Measurements from ENCODE around the gene SAMD13. TPM values are rescaled to one million over a fixed set of nuclear protein-coding genes. Genes with fewer than 3 reads are reported as not detected.

SAMD13 gene
- polyA plus RNA-seq, 1 donor from 2014 or later, result 20.0 TPM

DNA sequence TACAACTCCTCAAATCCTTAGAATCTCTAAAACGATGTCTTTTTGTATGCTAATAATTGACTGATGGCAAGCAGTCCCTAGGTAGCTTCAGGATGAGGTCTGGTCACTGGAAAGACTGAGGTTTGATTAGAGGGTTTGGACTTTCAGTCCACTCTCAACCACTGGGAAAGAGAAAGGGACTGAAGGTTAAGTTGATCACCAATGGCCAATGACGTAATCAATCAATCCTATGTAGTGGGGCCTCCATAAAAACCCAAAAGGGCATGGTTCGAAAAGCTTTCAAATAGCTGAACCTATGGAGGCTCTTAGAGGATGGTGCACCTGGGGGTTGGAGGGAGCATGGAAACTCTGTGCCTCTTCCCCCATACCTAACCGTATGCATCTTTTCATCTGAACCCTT is 57.2 kb downstream of the SAMD13 start:
- H3K36me3 ChIP-seq (ENCODE audit: insufficient read depth, low read length), result no peaks in the 10 kb centered on the region
- no peak overlapping the region for H3K4me3 ChIP-seq (ENCODE audit: low read length)
- no peaks in the 10 kb centered on the region for H3F3A ChIP-seq (ENCODE audit: insufficient read depth, low read length, poor library complexity, severe bottlenecking)
- no peak overlapping the region for H2AFZ ChIP-seq (ENCODE audit: low read depth, low read length)
- TF ChIP-seq EZH2 (IDR thresholded peaks at IDR 0.05; ENCODE audit: borderline replicate concordance, insufficient read depth, low read length, poor library complexity, severe bottlenecking) (no peak), EP300 (conservative IDR thresholded peaks at IDR 0.05; ENCODE audit: poor library complexity, severe bottlenecking) (no peak), RAD21 (conservative IDR thresholded peaks at IDR 0.05) (no peak), MXI1 (conservative IDR thresholded peaks at IDR 0.05; ENCODE audit: poor library complexity, severe bottlenecking) (no peak), SMC3 (conservative IDR thresholded peaks at IDR 0.05; ENCODE audit: poor library complexity) (no peak), TAF1 (IDR thresholded peaks at IDR 0.05; ENCODE audit: low read depth) (no peak), POLR2AphosphoS5 (IDR thresholded peaks at IDR 0.05) (no peak)
- TF ChIP-seq, protein P1, sequence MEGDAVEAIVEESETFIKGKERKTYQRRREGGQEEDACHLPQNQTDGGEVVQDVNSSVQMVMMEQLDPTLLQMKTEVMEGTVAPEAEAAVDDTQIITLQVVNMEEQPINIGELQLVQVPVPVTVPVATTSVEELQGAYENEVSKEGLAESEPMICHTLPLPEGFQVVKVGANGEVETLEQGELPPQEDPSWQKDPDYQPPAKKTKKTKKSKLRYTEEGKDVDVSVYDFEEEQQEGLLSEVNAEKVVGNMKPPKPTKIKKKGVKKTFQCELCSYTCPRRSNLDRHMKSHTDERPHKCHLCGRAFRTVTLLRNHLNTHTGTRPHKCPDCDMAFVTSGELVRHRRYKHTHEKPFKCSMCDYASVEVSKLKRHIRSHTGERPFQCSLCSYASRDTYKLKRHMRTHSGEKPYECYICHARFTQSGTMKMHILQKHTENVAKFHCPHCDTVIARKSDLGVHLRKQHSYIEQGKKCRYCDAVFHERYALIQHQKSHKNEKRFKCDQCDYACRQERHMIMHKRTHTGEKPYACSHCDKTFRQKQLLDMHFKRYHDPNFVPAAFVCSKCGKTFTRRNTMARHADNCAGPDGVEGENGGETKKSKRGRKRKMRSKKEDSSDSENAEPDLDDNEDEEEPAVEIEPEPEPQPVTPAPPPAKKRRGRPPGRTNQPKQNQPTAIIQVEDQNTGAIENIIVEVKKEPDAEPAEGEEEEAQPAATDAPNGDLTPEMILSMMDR (IDR thresholded peaks at IDR 0.05; ENCODE audit: poor library complexity, severe bottlenecking), result no peak
- TF ChIP-seq, protein P2, sequence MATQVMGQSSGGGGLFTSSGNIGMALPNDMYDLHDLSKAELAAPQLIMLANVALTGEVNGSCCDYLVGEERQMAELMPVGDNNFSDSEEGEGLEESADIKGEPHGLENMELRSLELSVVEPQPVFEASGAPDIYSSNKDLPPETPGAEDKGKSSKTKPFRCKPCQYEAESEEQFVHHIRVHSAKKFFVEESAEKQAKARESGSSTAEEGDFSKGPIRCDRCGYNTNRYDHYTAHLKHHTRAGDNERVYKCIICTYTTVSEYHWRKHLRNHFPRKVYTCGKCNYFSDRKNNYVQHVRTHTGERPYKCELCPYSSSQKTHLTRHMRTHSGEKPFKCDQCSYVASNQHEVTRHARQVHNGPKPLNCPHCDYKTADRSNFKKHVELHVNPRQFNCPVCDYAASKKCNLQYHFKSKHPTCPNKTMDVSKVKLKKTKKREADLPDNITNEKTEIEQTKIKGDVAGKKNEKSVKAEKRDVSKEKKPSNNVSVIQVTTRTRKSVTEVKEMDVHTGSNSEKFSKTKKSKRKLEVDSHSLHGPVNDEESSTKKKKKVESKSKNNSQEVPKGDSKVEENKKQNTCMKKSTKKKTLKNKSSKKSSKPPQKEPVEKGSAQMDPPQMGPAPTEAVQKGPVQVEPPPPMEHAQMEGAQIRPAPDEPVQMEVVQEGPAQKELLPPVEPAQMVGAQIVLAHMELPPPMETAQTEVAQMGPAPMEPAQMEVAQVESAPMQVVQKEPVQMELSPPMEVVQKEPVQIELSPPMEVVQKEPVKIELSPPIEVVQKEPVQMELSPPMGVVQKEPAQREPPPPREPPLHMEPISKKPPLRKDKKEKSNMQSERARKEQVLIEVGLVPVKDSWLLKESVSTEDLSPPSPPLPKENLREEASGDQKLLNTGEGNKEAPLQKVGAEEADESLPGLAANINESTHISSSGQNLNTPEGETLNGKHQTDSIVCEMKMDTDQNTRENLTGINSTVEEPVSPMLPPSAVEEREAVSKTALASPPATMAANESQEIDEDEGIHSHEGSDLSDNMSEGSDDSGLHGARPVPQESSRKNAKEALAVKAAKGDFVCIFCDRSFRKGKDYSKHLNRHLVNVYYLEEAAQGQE (IDR thresholded peaks at IDR 0.05; ENCODE audit: borderline replicate concordance), result no peak
- H3K4me2 ChIP-seq (ENCODE audit: low read length), result no peak overlapping the region
- H3K9me3 ChIP-seq (ENCODE audit: low read length), result no peaks in the 10 kb centered on the region
- no peak overlapping the region for H3K9ac ChIP-seq (ENCODE audit: low read length)
- H3K27ac ChIP-seq (ENCODE audit: low read length), result no peak overlapping the region
- H3K27me3 ChIP-seq (ENCODE audit: insufficient read depth, low read depth, low read length), result no peaks in the 10 kb centered on the region
- H3K9me2 ChIP-seq (ENCODE audit: insufficient read depth, low read length), result no peaks in the 10 kb centered on the region
- no peaks in the 10 kb centered on the region for H3K79me2 ChIP-seq (replicated peaks; ENCODE audit: insufficient read depth, low read length)
- no peaks in the 10 kb centered on the region for H4K20me1 ChIP-seq (ENCODE audit: insufficient read depth)

DNA sequence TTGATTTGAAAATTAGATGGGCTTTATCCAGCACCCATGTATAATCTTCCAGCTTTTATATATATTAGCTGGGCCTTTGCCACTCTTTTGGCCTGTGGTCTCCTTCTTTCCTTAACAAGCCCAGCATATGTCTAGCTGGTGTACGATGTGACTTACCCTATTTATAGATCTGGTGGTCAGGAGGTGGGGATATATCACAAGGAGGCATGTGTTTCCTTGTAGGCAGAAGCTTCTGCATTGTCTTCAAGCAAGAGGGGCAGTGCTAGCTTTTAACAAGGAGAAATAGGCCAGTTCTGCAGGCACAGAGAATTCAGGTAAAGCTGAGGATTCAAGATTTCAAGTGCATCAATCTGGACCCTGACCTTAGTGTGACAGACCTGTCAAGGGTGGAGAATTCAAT is 58.8 kb downstream of the SAMD13 start:
- H3K9me2 ChIP-seq (ENCODE audit: insufficient read depth, low read length), result no peaks in the 10 kb centered on the region
- no peak overlapping the region for H3K4me3 ChIP-seq (ENCODE audit: low read length)
- no peak overlapping the region for H3K9ac ChIP-seq (ENCODE audit: low read length)
- H3F3A ChIP-seq (ENCODE audit: insufficient read depth, low read length, poor library complexity, severe bottlenecking), result no peaks in the 10 kb centered on the region
- H3K9me3 ChIP-seq (ENCODE audit: low read length), result no peaks in the 10 kb centered on the region
- TF ChIP-seq SMC3 (conservative IDR thresholded peaks at IDR 0.05; ENCODE audit: poor library complexity) (no peak), RAD21 (conservative IDR thresholded peaks at IDR 0.05) (no peak), TAF1 (IDR thresholded peaks at IDR 0.05; ENCODE audit: low read depth) (no peak), EZH2 (IDR thresholded peaks at IDR 0.05; ENCODE audit: borderline replicate concordance, insufficient read depth, low read length, poor library complexity, severe bottlenecking) (no peak), EP300 (conservative IDR thresholded peaks at IDR 0.05; ENCODE audit: poor library complexity, severe bottlenecking) (no peak), MXI1 (conservative IDR thresholded peaks at IDR 0.05; ENCODE audit: poor library complexity, severe bottlenecking) (no peak), POLR2AphosphoS5 (IDR thresholded peaks at IDR 0.05) (no peak)
- TF ChIP-seq, protein P1 (IDR thresholded peaks at IDR 0.05; ENCODE audit: poor library complexity, severe bottlenecking), result no peak
- TF ChIP-seq, protein P2 (IDR thresholded peaks at IDR 0.05; ENCODE audit: borderline replicate concordance), result no peak
- H3K27me3 ChIP-seq (ENCODE audit: insufficient read depth, low read depth, low read length), result no peaks in the 10 kb centered on the region
- H2AFZ ChIP-seq (ENCODE audit: low read depth, low read length), result no peak overlapping the region
- H3K79me2 ChIP-seq (replicated peaks; ENCODE audit: insufficient read depth, low read length), result no peaks in the 10 kb centered on the region
- no peaks in the 10 kb centered on the region for H3K36me3 ChIP-seq (ENCODE audit: insufficient read depth, low read length)
- H4K20me1 ChIP-seq (ENCODE audit: insufficient read depth), result no peaks in the 10 kb centered on the region
- H3K4me2 ChIP-seq (ENCODE audit: low read length), result no peak overlapping the region
- H3K27ac ChIP-seq (ENCODE audit: low read length), result no peak overlapping the region
